Neural crest cell (in vitro differentiated cells): ENCODE measurements around the gene COL15A1. TPM values are rescaled to one million over a fixed set of nuclear protein-coding genes. Genes with fewer than 3 reads are reported as not detected.
"Not testable (repeated sequence)": the region's sequence is repeated elsewhere in the genome, so short reads cannot be mapped to it uniquely, and the experiment has no call there.

ENCODE experiments used
- DNase-seq: peaks from one replicate; pipeline ENCODE4 v3.0.0; 2021; ENCODE audit warnings: low read depth, mixed read lengths, low spot score
- H3K27ac Mint-ChIP-seq: one replicate; pipeline ENCODE4 v1.8.0; 2021; ENCODE audit warnings: mild to moderate bottlenecking, mixed read lengths; ENCODE audit not compliant: unreplicated experiment
- H3K27me3 Mint-ChIP-seq: 2 replicates; pipeline ENCODE4 v1.8.0; 2021; ENCODE audit warnings: low read depth, mild to moderate bottlenecking, mixed read lengths
- H3K36me3 Mint-ChIP-seq: 2 replicates; pipeline ENCODE4 v1.8.0; 2021; ENCODE audit warnings: low read depth, mild to moderate bottlenecking, mixed read lengths
- H3K4me1 Mint-ChIP-seq: 2 replicates; pipeline ENCODE4 v1.8.0; 2021; ENCODE audit warnings: mixed read lengths
- H3K4me3 Mint-ChIP-seq: one replicate; pipeline ENCODE4 v1.8.0; 2021; ENCODE audit warnings: mild to moderate bottlenecking, mixed read lengths
- H3K9me3 Mint-ChIP-seq: 2 replicates; pipeline ENCODE4 v1.8.0; 2021; ENCODE audit warnings: mixed read lengths
- total RNA-seq: library from RNA; stranded (reverse); gene quantifications from 2 replicates; pipeline ENCODE4 v1.2.1, GENCODE V29; 2021
- TF ChIP-seq, protein P1 (sequence below): fragments of 200-600 bp; sonication (generic); conservative IDR thresholded peaks from 2 replicates; pipeline ENCODE4 v1.5.0; 2021; ENCODE audit warnings: antibody characterized with exemption, mild to moderate bottlenecking

Gene COL15A1
- total RNA-seq, 1 donor from 2014 or later, result 0.33 TPM

DNA sequence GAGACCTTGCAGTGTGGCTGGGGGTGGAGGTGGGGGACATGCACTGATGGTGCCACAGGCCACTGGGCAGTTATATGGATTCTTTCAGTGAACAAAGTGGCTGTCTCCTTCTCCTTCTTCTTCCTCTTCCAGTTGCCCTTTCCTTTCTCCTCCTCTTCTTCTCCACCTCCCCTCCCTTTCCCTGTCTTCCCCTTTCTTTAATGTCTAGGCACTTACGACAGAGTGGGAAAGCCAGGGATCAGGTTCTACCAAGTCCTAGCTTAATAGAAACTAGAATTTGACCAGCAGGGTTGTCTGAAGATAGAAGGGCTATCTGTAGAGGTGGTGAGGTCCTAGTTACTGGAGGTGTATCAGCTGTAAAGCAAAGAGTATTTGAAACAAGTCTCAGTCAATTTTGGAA, 62.8 kb downstream of the COL15A1 start:
- peaks cover 2% of the 10 kb centered on the region for H3K36me3 Mint-ChIP-seq
- peaks cover 4% of the 10 kb centered on the region for H3K9me3 Mint-ChIP-seq
- no peak for DNase-seq
- no peak overlapping the region for H3K4me3 Mint-ChIP-seq
- H3K4me1 Mint-ChIP-seq, result no peaks in the 10 kb centered on the region
- H3K27ac Mint-ChIP-seq, result no peak overlapping the region
- no peaks in the 10 kb centered on the region for H3K27me3 Mint-ChIP-seq
- TF ChIP-seq, protein P1, sequence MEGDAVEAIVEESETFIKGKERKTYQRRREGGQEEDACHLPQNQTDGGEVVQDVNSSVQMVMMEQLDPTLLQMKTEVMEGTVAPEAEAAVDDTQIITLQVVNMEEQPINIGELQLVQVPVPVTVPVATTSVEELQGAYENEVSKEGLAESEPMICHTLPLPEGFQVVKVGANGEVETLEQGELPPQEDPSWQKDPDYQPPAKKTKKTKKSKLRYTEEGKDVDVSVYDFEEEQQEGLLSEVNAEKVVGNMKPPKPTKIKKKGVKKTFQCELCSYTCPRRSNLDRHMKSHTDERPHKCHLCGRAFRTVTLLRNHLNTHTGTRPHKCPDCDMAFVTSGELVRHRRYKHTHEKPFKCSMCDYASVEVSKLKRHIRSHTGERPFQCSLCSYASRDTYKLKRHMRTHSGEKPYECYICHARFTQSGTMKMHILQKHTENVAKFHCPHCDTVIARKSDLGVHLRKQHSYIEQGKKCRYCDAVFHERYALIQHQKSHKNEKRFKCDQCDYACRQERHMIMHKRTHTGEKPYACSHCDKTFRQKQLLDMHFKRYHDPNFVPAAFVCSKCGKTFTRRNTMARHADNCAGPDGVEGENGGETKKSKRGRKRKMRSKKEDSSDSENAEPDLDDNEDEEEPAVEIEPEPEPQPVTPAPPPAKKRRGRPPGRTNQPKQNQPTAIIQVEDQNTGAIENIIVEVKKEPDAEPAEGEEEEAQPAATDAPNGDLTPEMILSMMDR, result no peak

DNA sequence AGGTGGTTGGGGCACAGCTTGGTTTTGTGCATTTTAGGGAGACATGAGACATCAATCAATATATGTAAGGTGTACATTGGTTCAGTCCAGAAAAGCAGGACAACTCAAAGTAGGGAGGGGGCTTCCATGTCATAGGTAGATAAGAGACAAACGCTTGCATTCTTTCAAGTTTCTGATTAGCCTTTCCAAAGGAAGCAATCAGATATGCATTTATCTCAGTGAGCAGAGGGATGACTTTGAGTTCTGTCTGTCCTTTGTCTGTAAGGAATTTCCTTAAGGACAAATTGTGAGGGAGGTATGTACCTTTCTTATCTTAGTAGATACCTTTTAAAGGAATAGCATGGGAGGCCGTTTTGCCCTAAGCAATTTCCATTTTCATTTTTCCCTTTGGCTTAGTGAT, 63.3 kb downstream of the COL15A1 start:
- TF ChIP-seq, protein P1, result no peak
- Mint-ChIP-seq H3K9me3 (peaks cover 4% of the 10 kb centered on the region), H3K27ac (no peak overlapping the region), H3K36me3 (peaks cover 2% of the 10 kb centered on the region), H3K27me3 (no peaks in the 10 kb centered on the region), H3K4me3 (no peak overlapping the region), H3K4me1 (no peaks in the 10 kb centered on the region)
- no peak for DNase-seq

DNA sequence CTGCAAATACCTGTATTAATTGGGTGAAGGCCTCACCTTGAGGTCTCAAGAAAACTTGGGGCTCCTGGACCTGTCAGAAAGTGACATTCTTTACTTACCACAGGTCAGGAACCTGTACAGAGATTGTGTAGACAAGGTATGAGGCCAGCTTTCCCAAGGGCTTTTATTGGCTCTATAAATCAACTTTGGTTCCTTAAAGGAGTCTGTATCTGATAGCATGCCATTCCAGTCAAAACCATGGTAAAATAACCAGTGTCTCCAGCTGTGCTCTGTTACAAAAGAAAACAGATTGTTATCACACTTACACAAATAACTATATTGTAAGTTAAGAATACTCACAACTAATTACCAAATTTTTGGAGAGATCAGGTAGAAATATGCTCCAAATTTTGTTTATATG, 64.5 kb downstream of the COL15A1 start:
- Mint-ChIP-seq H3K9me3 (peaks cover 8% of the 10 kb centered on the region), H3K36me3 (peaks cover 2% of the 10 kb centered on the region), H3K27ac (no peak overlapping the region), H3K4me3 (no peak overlapping the region), H3K27me3 (no peaks in the 10 kb centered on the region), H3K4me1 (no peaks in the 10 kb centered on the region)
- no peak for DNase-seq
- TF ChIP-seq, protein P1, result no peak

DNA sequence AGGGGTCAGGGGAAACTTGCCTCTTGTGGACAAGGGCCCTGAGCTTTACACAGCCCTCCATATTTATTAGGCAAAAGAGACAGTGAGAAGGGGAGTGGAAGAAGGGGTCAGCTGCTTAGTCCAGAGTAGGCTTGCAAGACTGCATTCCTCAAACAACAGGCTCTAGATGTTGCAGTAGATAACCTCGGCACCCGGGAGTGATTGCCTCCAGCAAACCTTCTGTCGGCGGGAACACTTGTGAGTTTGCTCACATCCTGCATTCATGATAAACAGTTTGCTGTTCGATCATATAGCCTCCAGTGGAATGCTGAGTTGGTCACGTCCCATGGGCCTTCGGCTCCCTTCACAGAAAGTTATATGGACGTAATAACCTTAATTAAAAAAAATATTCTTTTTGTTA, 66.7 kb downstream of the COL15A1 start:
- not testable (repeated sequence) for H3K27ac Mint-ChIP-seq, H3K36me3 Mint-ChIP-seq, H3K4me3 Mint-ChIP-seq, H3K9me3 Mint-ChIP-seq, H3K4me1 Mint-ChIP-seq, H3K27me3 Mint-ChIP-seq, DNase-seq

DNA sequence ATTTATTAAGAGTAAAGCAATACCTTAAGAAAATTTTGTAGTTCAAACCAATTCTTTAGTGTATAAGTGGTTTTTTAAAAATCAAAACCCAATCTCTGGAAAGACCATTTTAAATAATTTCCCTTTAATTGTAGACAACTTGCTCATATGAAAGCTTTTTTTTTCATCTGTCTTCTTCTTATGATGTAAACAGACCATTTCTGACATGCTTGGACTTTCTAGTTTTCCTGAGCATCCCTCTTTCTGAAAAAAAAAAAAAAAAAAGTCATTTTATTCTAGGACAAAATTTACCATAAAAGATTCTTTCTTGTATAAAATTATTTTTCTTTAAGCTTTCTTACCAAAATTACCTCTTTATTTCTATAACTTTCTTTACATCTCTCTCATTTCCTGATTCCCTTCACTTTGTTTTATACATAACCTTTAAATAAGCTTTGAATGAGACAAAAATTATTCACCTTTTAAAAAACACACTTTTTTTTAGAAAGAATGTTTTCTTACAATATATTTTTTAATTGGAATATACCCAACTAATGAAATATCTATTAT, 67.5 kb downstream of the COL15A1 start:
- Mint-ChIP-seq H3K27me3 (no peaks in the 10 kb centered on the region), H3K4me3 (no peak overlapping the region), H3K4me1 (no peaks in the 10 kb centered on the region), H3K27ac (no peak overlapping the region), H3K36me3 (peaks cover 2% of the 10 kb centered on the region), H3K9me3 (peaks cover 8% of the 10 kb centered on the region)
- TF ChIP-seq, protein P1, result no peak
- no peak for DNase-seq

DNA sequence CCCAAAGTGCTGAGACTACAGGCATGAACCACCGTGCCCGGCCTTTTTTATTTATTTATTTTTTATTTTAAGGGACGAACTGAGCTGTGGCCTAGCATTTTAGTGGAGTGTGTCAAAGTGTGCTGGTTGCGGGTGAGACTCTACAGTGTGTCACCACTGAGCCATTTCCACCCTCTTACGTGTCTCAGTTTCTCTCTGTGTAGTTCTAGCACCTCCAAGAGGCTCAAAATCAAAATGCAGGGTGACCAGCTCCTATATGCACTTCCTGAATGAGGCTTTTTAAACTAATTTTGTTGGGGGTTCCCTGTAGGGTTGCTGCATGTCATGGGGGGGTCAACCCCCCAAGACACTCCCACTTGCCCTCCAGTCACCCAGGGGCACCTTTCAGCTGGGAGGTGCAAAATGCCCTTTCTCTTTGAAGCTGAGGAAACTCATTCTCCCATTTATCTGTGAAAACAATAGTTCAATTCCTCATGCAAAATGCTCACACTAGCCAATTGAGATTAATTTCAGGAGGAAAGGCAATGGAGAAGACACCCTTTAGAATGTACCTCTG, 69.3 kb downstream of the COL15A1 start:
- TF ChIP-seq, protein P1, result no peak
- Mint-ChIP-seq H3K4me1 (no peaks in the 10 kb centered on the region), H3K9me3 (peaks cover 8% of the 10 kb centered on the region)

More for the DNA sequence above, 69.3 kb downstream of the COL15A1 start:
- DNase-seq, result no peak
- Mint-ChIP-seq H3K27ac (no peak overlapping the region), H3K27me3 (no peaks in the 10 kb centered on the region), H3K36me3 (peaks cover 2% of the 10 kb centered on the region), H3K4me3 (no peak overlapping the region)
